ENCODE measurements around the gene TTLL7. TPM values are rescaled to one million over a fixed set of nuclear protein-coding genes. Genes with fewer than 3 reads are reported as not detected.
A peak's percentile ranks its signal among the peaks of the same experiment; 100 is the strongest.

TTLL7 gene
- total RNA-seq, 2 donors from 2014 or later: 4.1 to 5.0 TPM

GRCh38 chr1:83887483-83887882 is 111.4 kb downstream of the TTLL7 start:
- intact Hi-C loops (cut with DNase I): no loop called here
- no peak for DNase-seq
- Histone ChIP-seq H3K9me3 (no peaks in the 10 kb centered on the region), H3K4me3 (no peak overlapping the region), H3K36me3 (no peaks in the 10 kb centered on the region), H3K27me3 (no peaks in the 10 kb centered on the region), H3K4me1 (no peaks in the 10 kb centered on the region), H3K9ac (ENCODE audit: low read depth in 2 of 2, low read length in 2 of 2) (no peak overlapping the region), H3K27ac (no peak overlapping the region)
- TF ChIP-seq CTCF (IDR thresholded peaks at IDR 0.05): no peak

- H3K4me1 ChIP-seq: no peaks in the 10 kb centered on the region
- no peaks in the 10 kb centered on the region for H3K27me3 ChIP-seq
- H3K9me3 ChIP-seq: no peaks in the 10 kb centered on the region
- no peak for TF ChIP-seq CTCF (IDR thresholded peaks at IDR 0.05)
- no peaks in the 10 kb centered on the region for H3K36me3 ChIP-seq
- no peak overlapping the region for H3K4me3 ChIP-seq
- H3K27ac ChIP-seq: no peak overlapping the region
- no peak for DNase-seq
- intact Hi-C loops (cut with DNase I): no loop called here
- H3K9ac ChIP-seq (ENCODE audit: low read depth in 2 of 2, low read length in 2 of 2): no peak overlapping the region
These were observed 115.0 kb downstream of the TTLL7 start for GRCh38 chr1:83883979-83884378.

GRCh38 chr1:83882906-83883305 is 116.0 kb downstream of the TTLL7 start:
- H3K27ac ChIP-seq: no peak overlapping the region
- H3K4me3 ChIP-seq: no peak overlapping the region
- no peak for TF ChIP-seq CTCF (IDR thresholded peaks at IDR 0.05)
- intact Hi-C loops (cut with DNase I): no loop called here
- DNase-seq: peak; percentile 28
- H3K9me3 ChIP-seq: no peaks in the 10 kb centered on the region
- H3K9ac ChIP-seq (ENCODE audit: low read depth in 2 of 2, low read length in 2 of 2): no peak overlapping the region
- no peaks in the 10 kb centered on the region for H3K36me3 ChIP-seq
- no peaks in the 10 kb centered on the region for H3K4me1 ChIP-seq
- H3K27me3 ChIP-seq: no peaks in the 10 kb centered on the region

GRCh38 chr1:83872515-83872914 is 126.4 kb downstream of the TTLL7 start:
- TF ChIP-seq CTCF (IDR thresholded peaks at IDR 0.05): no peak
- Histone ChIP-seq H3K9me3 (no peaks in the 10 kb centered on the region), H3K4me3 (no peak overlapping the region), H3K27ac (no peak overlapping the region), H3K4me1 (no peaks in the 10 kb centered on the region), H3K27me3 (no peaks in the 10 kb centered on the region), H3K9ac (ENCODE audit: low read depth in 2 of 2, low read length in 2 of 2) (no peak overlapping the region), H3K36me3 (no peaks in the 10 kb centered on the region)
- intact Hi-C loops (cut with DNase I): no loop called here
- no peak for DNase-seq

- Histone ChIP-seq H3K4me1 (no peaks in the 10 kb centered on the region), H3K9ac (ENCODE audit: low read depth in 2 of 2, low read length in 2 of 2) (no peak overlapping the region), H3K27me3 (no peaks in the 10 kb centered on the region), H3K9me3 (no peaks in the 10 kb centered on the region), H3K27ac (no peak overlapping the region), H3K4me3 (no peak overlapping the region), H3K36me3 (no peaks in the 10 kb centered on the region)
- no peak for DNase-seq
- TF ChIP-seq CTCF (IDR thresholded peaks at IDR 0.05): no peak
- intact Hi-C loops (cut with DNase I): no loop called here
These were observed 133.9 kb downstream of the TTLL7 start for GRCh38 chr1:83864991-83865390.

Measured in colonic mucosa (tissue), 4 donors.